ENCODE measurements around the gene ANTKMT. TPM values are rescaled to one million over a fixed set of nuclear protein-coding genes. Genes with fewer than 3 reads are reported as not detected.

ANTKMT gene
- total and polyA plus RNA-seq, 2 donors (not counting 3 experiments of a cell fraction or from before 2014, with no cell fraction given), result 26.1 to 27.9 TPM

DNA sequence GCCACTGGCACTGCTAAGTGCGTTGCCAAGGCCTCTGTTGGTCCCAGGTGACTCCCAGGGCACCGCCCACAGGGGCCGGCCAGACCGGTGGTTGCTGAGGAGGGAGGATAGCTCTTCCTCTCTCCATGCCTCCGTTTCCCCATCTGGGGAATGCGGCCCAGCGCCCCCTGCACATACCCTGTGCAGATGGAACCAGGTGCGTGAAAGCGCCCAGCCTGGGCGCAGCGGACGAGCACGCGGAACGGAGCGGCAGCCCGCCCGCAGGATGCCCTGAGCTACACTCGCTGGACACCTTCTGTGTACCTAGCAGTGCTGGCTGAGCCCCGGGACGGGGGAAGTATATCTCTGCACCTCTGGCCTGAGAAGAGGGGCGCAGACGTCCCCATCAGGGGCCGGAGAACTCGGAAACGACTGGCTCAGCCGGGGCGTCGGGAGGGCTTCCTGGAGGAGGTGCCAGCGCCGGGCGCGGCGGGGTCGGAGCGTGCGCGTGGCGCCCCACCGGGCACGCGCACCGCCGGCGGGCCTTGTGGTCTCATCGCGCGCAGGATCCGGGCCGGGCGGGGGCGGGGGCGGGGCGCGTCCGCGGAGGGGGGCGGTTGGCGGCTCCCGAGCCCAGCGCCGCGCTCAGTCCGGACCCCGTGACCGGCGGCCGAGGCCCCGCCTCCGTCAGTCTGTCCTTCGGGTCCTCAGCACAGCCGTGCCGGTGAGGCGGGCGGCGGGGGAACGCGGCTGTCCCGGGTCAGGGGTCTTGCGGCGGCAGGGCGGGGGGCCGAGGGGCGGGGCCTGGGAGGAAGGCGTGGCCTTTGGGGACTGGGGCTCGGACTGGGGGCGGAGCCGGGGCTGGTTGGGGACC is 5.7 kb downstream of the ANTKMT start, which contains the start of the genes CCDC78 and HAGHL:
CCDC78 (minus strand) TSS at position 6 of the 853 bp plus-strand sequence. CDS start 76 bp downstream, outside the sequence.
HAGHL (plus strand) TSS at position 669 of the 853 bp plus-strand sequence. CDS start 404 bp downstream, outside the sequence.
- no peaks in the 10 kb centered on the region for H3K9me3 ChIP-seq (replicated peaks; ENCODE audit: control insufficient read depth, insufficient read depth, low read length)
- H3K27ac ChIP-seq (ENCODE audit: insufficient read depth, low read depth, low read length), result no peak within 1 kb of the TSS
- H3K4me2 ChIP-seq (ENCODE audit: insufficient read depth, low read length), result peak within 1 kb of the TSS; percentile 69
- dilution Hi-C loops (cut with MboI; ENCODE audit: extremely low pct_ligation_motif_present, low sequenced_read_pairs), result no loop called here
- H4K20me1 ChIP-seq (replicated peaks; ENCODE audit: control insufficient read depth, extremely low read depth, insufficient read depth, low read length), result no peaks in the 10 kb centered on the region
- TF ChIP-seq POLR2AphosphoS5 (IDR thresholded peaks at IDR 0.05; ENCODE audit: insufficient read depth, low read depth, low read length) (peak; percentile 22), EZH2 (IDR thresholded peaks at IDR 0.05; ENCODE audit: borderline replicate concordance, low read depth, low read length, severe bottlenecking) (peak; percentile 11)
- TF ChIP-seq, protein P1, sequence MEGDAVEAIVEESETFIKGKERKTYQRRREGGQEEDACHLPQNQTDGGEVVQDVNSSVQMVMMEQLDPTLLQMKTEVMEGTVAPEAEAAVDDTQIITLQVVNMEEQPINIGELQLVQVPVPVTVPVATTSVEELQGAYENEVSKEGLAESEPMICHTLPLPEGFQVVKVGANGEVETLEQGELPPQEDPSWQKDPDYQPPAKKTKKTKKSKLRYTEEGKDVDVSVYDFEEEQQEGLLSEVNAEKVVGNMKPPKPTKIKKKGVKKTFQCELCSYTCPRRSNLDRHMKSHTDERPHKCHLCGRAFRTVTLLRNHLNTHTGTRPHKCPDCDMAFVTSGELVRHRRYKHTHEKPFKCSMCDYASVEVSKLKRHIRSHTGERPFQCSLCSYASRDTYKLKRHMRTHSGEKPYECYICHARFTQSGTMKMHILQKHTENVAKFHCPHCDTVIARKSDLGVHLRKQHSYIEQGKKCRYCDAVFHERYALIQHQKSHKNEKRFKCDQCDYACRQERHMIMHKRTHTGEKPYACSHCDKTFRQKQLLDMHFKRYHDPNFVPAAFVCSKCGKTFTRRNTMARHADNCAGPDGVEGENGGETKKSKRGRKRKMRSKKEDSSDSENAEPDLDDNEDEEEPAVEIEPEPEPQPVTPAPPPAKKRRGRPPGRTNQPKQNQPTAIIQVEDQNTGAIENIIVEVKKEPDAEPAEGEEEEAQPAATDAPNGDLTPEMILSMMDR (IDR thresholded peaks at IDR 0.05; ENCODE audit: extremely low read depth in 1 of 2, insufficient read depth in 1 of 2, low read depth in 1 of 2, low read length in 2 of 2), result no peak
- H3K27me3 ChIP-seq (ENCODE audit: control insufficient read depth in 2 of 2, insufficient read depth in 2 of 2, low read length in 2 of 2), result no peaks in the 10 kb centered on the region
- ChIA-PET POLR2A (no interaction called here), CTCF (interaction anchor here (1.4 to 5.7 kb wide), 3 partner anchors 11 to 14 kb away, joined by 3 to 34 read pairs (median 6); partner anchors contain the start of gene METRN)
- FAIRE-seq (no peak), DNase-seq (ENCODE audit: low read depth, low spot score) (peak; percentile 24)
- no TSS peak for BruUV-seq (replicated peaks)
- H3K4me3 ChIP-seq (replicated peaks in 1 of 3; ENCODE audit: insufficient read depth in 1 of 3, low read depth in 1 of 3, low read length in 3 of 3), result peak within 1 kb of the TSS; percentile 17 to 61 (median 44)
- H3K4me1 ChIP-seq (ENCODE audit: control insufficient read depth, extremely low read depth, insufficient read depth, low read length), result peaks cover 17% of the 10 kb centered on the region
- no peaks in the 10 kb centered on the region for H3K79me2 ChIP-seq (ENCODE audit: control insufficient read depth, insufficient read depth, low read length)
- H3K36me3 ChIP-seq (ENCODE audit: control insufficient read depth in 2 of 2, extremely low read depth in 1 of 2, insufficient read depth in 2 of 2, low read length in 2 of 2), result no peaks in the 10 kb centered on the region
- H3K9ac ChIP-seq (replicated peaks; ENCODE audit: extremely low read depth, insufficient read depth, low read length), result peak within 1 kb of the TSS; percentile 14
- H2AFZ ChIP-seq (ENCODE audit: low read depth, low read length), result peak within 1 kb of the TSS; percentile 61
- no peaks in the 10 kb centered on the region for H3K9me1 ChIP-seq (replicated peaks; ENCODE audit: control insufficient read depth, extremely low read depth, insufficient read depth, low read length)
- intact Hi-C loops (cut with micrococcal nuclease), result no loop called here

Measured in endothelial cell of umbilical vein (primary cell).